HuH-7.5 (cell line): Measurements from ENCODE around the gene RSKR.
"Not testable (repeated sequence)": the region's sequence is repeated elsewhere in the genome, so short reads cannot be mapped to it uniquely, and the experiment has no call there.

Experiments
- DNase-seq: peaks from one replicate; pipeline ENCODE4 v3.0.0; 2011; ENCODE audit warnings: low spot score

The RSKR gene

DNA sequence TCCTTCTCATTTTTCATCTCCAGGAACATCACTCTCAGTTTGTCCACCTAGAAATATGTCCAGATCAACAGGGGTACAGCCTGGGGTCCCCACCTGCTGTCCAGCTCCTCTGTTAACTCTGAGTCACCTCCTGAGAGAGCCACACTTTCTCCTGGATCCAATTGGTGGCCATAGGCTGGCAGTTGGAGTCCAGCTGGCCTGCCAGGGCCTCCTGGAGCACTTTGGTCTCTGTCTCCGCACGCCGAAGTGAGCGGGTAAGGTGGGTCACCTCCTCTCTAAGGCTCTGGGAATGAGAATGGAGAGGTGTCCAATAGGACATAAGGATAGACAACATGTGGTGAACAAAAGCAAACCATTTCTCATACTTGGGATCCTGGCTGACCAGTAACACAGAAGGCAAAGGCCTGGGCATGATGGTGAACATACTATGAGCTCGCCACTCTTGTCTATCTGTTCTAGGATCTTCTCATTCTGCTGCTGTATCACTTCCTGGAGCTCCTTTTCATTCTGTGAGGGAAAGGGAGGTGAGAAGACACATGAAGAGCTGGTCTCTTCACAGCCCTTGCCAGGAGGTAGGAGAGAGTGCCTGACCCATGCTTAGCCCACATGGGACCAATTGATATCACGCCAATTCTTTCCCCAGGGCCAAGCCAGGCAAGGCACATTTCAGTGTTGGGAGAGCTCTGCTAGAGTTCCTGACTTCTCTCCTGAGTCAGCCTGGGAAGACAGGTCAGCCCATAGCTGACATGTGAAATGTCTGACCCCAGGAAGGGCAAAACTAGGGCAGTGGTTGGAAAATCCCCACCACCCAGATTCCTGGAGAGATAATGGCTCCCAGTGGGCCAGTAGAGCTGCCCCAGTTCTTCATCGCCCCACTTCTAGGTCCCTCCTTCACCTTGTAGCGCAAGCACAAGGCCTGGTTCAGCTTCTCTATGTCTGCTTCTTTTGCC lies 35.5 kb downstream of the RSKR start:
- DNase-seq = no peak

DNA sequence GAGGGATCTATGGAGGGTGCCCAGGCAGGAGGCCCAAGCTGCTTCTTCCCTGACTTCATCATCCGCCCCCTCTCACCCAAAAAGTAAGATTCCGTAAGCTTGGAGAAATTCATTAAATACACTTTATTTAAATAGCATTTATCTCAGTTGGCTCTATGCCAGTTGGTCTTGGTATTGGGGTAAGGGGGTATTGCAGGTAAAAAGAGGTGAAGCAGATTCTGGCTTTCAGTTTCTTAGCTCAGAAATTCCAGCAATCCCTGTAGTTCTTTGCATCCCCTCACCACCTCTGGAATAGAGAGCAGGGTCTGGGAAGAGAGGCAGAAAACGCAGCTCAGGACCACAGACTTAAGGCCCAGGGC lies 36.5 kb downstream of the RSKR start:
- no peak for DNase-seq

- DNase-seq = peak; percentile 97
Observed at GRCh38 chr17:28576758-28577465, 37.1 kb downstream of the RSKR start, which contains the start of gene ALDOC. TSS of gene ALDOC (minus strand) at chr17:28576895. CDS start at chr17:28575532, 1,363 bp downstream.

- not testable (repeated sequence) for DNase-seq
Observed at GRCh38 chr17:28576016-28576415, 38.0 kb downstream of the RSKR start.

- DNase-seq = no peak
Observed at GRCh38 chr17:28575126-28575795, 38.7 kb downstream of the RSKR start.

- no peak for DNase-seq
Observed at GRCh38 chr17:28574526-28574925, 39.5 kb downstream of the RSKR start.

DNA sequence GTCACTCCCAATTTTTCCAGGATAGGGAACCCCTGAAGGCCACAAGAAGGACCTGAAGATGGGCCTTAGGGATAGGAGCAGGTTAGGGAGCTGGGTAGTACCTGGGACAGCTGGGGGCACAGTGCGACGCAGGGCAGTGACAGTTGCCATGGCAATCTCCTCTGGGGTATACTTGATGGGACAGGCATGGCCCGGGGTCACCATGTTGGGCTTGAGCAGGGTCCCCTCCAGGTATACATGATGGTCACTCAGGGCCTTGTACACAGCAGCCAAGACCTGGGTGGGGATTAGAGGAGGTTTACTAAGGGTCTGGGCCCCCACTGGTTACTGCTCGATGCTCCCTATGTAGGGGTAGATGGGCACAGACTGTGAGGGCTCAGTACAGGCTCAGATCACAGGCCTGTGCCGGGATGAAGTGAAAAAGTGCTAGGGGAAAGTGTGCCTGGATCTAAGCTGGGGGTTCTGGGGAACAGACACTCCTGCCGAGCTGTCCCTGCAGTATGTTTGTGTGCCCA lies 40.0 kb downstream of the RSKR start:
- no peak for DNase-seq

DNA sequence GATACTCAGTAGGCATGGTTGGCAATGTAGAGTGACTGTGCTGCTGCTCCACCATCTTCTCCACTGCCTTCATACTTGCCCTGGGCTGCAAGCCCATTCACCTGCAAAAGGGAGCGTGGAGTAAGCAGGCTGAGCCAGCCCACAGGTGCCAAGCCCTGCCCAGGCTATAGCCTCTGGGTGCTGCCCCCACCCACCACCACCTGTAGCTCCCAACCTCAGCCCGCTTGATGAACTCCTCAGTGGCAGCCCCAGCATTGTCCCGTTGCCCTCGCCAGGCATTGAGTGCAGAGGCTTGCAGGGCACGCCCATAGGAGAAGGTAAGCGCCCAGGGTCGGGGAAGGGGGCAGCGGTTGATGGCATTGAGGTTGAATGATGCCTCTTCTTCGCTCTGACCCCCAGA lies 40.5 kb downstream of the RSKR start:
- DNase-seq = no peak

DNA sequence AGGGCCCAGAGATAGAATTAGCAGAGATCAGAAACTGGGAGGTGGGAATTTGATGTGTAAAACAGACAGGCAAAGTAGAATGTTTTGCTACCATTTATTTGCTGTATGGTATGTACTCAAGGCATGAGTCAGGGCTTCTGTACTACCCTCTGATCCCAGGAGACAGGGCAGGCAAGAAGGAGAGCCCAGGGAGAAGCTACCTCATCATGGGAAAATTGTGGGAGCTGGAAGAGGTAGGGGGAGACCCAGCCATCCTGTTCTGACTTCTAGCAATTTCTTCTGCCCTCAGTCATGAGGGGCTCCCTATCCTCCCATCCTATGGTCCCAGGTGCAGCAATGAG lies 41.0 kb downstream of the RSKR start:
- DNase-seq = no peak

DNA sequence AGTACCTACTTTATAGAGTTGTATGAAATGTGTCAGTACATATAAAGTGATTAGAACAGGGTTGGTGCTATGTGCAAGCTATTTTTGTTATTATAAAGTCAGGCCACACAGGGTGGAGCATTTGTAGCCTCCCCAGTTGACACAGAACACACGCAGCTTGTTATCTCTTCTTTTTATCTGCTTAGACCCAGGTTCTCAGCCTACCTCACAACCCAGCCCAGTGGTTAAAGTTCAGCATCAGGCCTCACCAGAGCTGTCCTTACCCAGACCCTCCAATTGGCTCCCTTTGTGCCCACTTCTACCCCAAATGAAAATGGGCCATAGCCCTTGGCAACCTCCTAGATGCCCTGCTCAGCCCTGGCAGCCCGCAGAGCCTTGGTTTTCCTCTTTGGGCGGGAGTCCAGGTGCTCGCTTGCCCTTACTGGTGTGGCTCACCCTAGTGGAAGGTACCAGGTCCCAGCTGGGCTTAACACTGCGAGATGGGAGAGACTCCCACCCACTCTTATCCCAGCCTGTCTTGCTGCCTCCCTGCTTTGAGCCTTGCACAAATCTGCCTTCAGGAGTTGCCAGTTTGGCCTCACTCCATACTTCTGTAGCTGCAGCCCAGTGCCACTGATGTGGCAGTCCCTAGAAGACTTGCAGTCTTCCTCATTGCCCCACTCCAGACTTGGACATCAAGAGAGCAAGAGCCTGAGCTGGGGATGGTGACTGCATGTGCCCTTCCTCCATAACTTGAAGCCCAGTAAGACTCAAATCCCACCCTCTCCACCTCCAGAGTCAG lies 41.5 kb downstream of the RSKR start:
- no peak for DNase-seq

DNA sequence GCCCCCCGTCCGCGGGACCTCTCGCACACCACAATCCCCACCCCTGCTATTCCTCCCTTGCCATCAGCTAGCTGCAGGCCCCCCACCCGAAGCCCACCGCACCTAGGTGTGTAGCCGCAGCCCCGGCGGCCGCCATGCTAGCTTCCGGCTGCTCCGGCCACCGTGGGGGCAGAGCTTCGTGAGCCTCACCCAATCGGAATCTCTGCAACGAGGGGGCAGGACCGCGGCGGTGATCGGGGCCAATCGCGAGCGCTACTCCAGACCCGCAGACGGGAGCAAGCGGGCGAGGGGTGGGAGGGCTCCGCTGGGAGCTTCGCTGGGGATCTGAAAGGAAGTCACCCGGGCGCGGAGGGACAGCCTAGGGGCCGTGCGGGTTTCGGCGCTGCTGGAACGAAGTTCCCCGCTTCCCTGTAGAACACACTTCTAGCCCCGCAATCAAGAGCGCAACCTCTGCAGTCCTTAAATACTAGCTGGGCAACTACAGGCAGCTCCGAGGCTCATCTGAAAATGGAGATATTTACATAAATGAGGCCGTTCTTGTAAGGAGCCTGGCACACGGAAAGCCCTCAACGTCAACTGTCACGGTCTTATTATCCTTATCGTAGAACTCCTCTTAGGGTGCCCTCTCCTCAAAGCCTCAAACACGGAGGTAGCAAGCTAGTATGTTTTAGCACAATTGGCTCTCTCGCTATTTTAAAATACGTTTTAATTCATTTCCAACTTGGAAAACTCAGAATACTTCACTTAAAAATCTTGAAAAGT lies 42.4 kb downstream of the RSKR start, which contains the start of gene PIGS:
Gene PIGS, minus strand, starts transcription at position 164 of the 762 bp plus-strand sequence. Its CDS starts 28 bp downstream, at position 136.
- DNase-seq = peak; percentile 99

DNA sequence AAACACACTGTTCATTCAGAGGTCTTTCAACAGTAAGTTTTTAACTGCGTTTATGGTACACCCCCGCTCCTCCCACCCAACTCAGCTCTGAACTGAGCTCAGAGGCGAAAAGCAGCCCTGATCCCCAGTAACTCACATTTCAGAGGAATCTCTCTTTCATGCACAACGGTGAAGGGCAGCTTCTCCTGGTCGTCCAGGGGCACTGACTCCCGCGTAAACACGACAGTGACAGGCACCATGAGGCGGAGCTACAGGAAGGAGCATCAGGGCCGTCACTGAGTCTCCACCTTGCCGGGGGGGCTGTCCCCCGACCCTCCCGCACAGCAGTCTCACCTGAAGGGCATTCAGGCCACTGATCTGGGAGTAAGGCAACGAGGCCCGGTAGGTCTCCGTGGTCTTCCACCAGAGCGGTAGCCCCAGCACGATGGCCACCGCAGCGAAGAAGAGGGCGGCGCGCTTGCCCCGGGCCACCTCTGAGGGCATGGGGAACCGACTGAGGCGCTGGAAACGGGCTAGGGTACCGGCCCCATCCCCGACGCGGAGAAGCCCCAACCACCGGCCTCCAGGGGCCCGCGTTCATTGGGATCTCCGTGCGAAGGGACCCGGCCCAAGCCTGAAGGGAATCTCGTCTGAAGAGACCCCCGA lies 43.1 kb downstream of the RSKR start:
- peak; percentile 51 for DNase-seq

DNA sequence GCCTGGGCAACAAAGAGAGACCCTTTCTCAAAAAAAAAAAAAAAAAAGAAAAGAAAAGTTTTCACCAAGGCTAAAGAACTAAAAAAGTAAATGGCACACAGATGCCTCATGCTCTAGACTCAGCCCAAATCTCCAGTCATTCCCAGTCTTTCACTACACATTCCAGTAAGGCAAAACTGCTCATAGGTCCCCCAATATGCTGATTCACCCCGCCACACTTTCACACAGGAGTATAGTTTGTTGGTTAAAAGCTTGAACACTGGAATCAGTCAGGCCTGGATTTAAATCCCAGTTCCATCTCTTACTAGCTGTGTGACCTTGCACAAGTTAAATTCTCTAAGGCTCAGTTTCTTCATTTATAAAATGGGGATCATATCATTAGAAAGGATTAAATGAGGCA lies 44.5 kb downstream of the RSKR start:
- no peak for DNase-seq

DNA sequence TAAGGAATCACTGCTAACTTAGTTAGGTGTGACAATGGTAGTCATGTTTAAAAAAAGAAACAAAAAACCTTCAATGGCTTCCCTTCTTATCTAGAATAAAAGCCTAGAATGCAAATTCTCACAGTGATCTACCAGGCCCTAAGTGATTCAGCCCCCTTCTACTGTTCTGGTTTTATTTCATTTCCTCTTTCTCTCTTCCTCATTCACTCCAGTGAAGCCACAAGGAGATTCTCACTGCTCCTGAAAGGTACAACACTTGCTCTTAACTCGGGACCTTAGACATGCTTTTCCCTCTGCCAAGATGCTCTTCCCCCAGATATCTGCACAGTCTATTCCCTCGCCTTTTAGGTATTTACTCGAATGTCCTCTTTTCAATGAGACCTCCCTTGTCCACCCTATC lies 46.4 kb downstream of the RSKR start:
- DNase-seq = no peak

- no peak for DNase-seq
Observed at GRCh38 chr17:28563475-28563874, 50.5 kb downstream of the RSKR start.
